ENCODE data around the gene CDH20.

The CDH20 gene

GRCh38 chr18:61333271-61333745, at the start of gene CDH20:
TSS of gene CDH20 (plus strand) at chr18:61333430.
- H2AFZ ChIP-seq (ENCODE audit: low read depth, low read length, severe bottlenecking) = no peak within 1 kb of the TSS
- H3F3A ChIP-seq (ENCODE audit: insufficient read depth) = no peaks in the 10 kb centered on the region
- H3K79me2 ChIP-seq (ENCODE audit: insufficient read depth, low read length) = no peaks in the 10 kb centered on the region
- no peak within 1 kb of the TSS for H3K9ac ChIP-seq (ENCODE audit: low read length)
- H3K4me2 ChIP-seq (ENCODE audit: low read depth, low read length, poor library complexity, severe bottlenecking) = no peak within 1 kb of the TSS
- no peaks in the 10 kb centered on the region for H3K36me3 ChIP-seq (ENCODE audit: low read length)
- no peak for TF ChIP-seq EZH2phosphoT487 (conservative IDR thresholded peaks at IDR 0.05; ENCODE audit: low read length)
- no peak for TF ChIP-seq CTCF (IDR thresholded peaks at IDR 0.05; ENCODE audit: insufficient read depth, low read length, poor library complexity, severe bottlenecking)
- H3K27me3 ChIP-seq (ENCODE audit: low read length) = no peaks in the 10 kb centered on the region
- no peak within 1 kb of the TSS for H3K27ac ChIP-seq (ENCODE audit: low read depth, low read length)
- H3K9me3 ChIP-seq (ENCODE audit: insufficient read depth, low read length) = no peaks in the 10 kb centered on the region
- H4K20me1 ChIP-seq (ENCODE audit: low read depth, low read length) = no peaks in the 10 kb centered on the region
- no peaks in the 10 kb centered on the region for H3K9me2 ChIP-seq (replicated peaks; ENCODE audit: insufficient read depth, low read length)
- no peak within 1 kb of the TSS for H3K4me3 ChIP-seq (ENCODE audit: insufficient read depth, low read length, poor library complexity, severe bottlenecking)

GRCh38 chr18:61284039-61284438, 49.2 kb upstream of the CDH20 start:
- Histone ChIP-seq H3K4me3 (ENCODE audit: insufficient read depth, low read length, poor library complexity, severe bottlenecking) (no peak overlapping the region), H3K9ac (ENCODE audit: low read length) (no peak overlapping the region), H3K9me2 (replicated peaks; ENCODE audit: insufficient read depth, low read length) (no peaks in the 10 kb centered on the region), H3K36me3 (ENCODE audit: low read length) (no peaks in the 10 kb centered on the region), H3K79me2 (ENCODE audit: insufficient read depth, low read length) (no peaks in the 10 kb centered on the region), H3K4me2 (ENCODE audit: low read depth, low read length, poor library complexity, severe bottlenecking) (no peak overlapping the region), H3K27me3 (ENCODE audit: low read length) (no peaks in the 10 kb centered on the region), H3F3A (ENCODE audit: insufficient read depth) (no peaks in the 10 kb centered on the region), H3K9me3 (ENCODE audit: insufficient read depth, low read length) (no peaks in the 10 kb centered on the region), H2AFZ (ENCODE audit: low read depth, low read length, severe bottlenecking) (no peak overlapping the region), H3K27ac (ENCODE audit: low read depth, low read length) (no peak overlapping the region), H4K20me1 (ENCODE audit: low read depth, low read length) (no peaks in the 10 kb centered on the region)
- TF ChIP-seq CTCF (IDR thresholded peaks at IDR 0.05; ENCODE audit: insufficient read depth, low read length, poor library complexity, severe bottlenecking) (no peak), EZH2phosphoT487 (conservative IDR thresholded peaks at IDR 0.05; ENCODE audit: low read length) (no peak)

GRCh38 chr18:61285777-61286176, 47.5 kb upstream of the CDH20 start:
- no peak overlapping the region for H3K4me2 ChIP-seq (ENCODE audit: low read depth, low read length, poor library complexity, severe bottlenecking)
- no peak overlapping the region for H3K4me3 ChIP-seq (ENCODE audit: insufficient read depth, low read length, poor library complexity, severe bottlenecking)
- no peaks in the 10 kb centered on the region for H3K36me3 ChIP-seq (ENCODE audit: low read length)
- no peak for TF ChIP-seq EZH2phosphoT487 (conservative IDR thresholded peaks at IDR 0.05; ENCODE audit: low read length)
- no peak for TF ChIP-seq CTCF (IDR thresholded peaks at IDR 0.05; ENCODE audit: insufficient read depth, low read length, poor library complexity, severe bottlenecking)
- H3F3A ChIP-seq (ENCODE audit: insufficient read depth) = no peaks in the 10 kb centered on the region
- no peaks in the 10 kb centered on the region for H3K79me2 ChIP-seq (ENCODE audit: insufficient read depth, low read length)
- no peaks in the 10 kb centered on the region for H3K9me2 ChIP-seq (replicated peaks; ENCODE audit: insufficient read depth, low read length)
- no peaks in the 10 kb centered on the region for H3K9me3 ChIP-seq (ENCODE audit: insufficient read depth, low read length)
- H4K20me1 ChIP-seq (ENCODE audit: low read depth, low read length) = no peaks in the 10 kb centered on the region
- no peaks in the 10 kb centered on the region for H3K27me3 ChIP-seq (ENCODE audit: low read length)
- H3K27ac ChIP-seq (ENCODE audit: low read depth, low read length) = no peak overlapping the region
- H3K9ac ChIP-seq (ENCODE audit: low read length) = no peak overlapping the region
- no peak overlapping the region for H2AFZ ChIP-seq (ENCODE audit: low read depth, low read length, severe bottlenecking)
